Testis (tissue), 2 donors: ENCODE data around the gene SRGAP1.

ENCODE experiments used
- CTCF ChIP-seq, 3 experiments: fragments of 450-650 bp in 2 of 3; fragments of 200-600 bp in 1 of 3; sonication (generic) in 1 of 3; IDR thresholded peaks; one replicate each; pipeline ENCODE4 v1.5.1; 2016 to 2019; ENCODE audit warnings: antibody characterized with exemption in 3 of 3, mild to moderate bottlenecking in 2 of 3, moderate library complexity in 1 of 3
- POLR2A ChIP-seq: fragments of 450-650 bp; IDR thresholded peaks from one replicate; pipeline ENCODE4 v1.6.1; 2017; ENCODE audit warnings: antibody characterized with exemption, mild to moderate bottlenecking, moderate library complexity

GRCh38 chr12:63909746-63910145, 65.2 kb downstream of the SRGAP1 start:
- no peak for TF ChIP-seq CTCF (IDR thresholded peaks at IDR 0.05)
- no peak for TF ChIP-seq POLR2A
